HG03342 (cell line): ENCODE measurements around the gene GAGE13.
"Not testable (repeated sequence)": the region's sequence is repeated elsewhere in the genome, so short reads cannot be mapped to it uniquely, and the experiment has no call there.

Experiments
- ATAC-seq: cut with Tn5 transposase; IDR thresholded peaks from one replicate; pipeline ENCODE4 v1.9.1; 2021; ENCODE audit warnings: mild to moderate bottlenecking, moderate library complexity; ENCODE audit not compliant: unreplicated experiment

The GAGE13 gene

DNA sequence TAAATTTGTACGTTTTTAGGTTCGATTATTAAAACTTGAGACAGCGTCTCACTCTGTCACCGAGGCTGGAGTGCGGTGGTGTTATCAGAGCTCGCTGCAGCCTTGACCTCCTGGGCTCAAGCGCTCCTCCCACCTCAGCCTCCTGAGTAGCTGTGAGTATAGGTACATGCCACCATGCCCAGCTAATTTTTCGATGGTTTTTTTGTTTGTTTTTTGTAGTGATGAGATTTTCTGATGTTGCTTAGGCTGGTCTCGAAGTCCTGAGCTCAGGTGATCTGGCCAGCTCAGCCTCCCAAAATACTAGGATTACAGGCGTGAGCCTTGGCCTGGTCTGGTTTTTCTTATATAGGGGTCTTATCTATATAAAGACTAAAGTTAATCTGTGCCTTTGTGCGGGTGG lies 961 bp upstream of the GAGE13 start:
- not testable (repeated sequence) for ATAC-seq

DNA sequence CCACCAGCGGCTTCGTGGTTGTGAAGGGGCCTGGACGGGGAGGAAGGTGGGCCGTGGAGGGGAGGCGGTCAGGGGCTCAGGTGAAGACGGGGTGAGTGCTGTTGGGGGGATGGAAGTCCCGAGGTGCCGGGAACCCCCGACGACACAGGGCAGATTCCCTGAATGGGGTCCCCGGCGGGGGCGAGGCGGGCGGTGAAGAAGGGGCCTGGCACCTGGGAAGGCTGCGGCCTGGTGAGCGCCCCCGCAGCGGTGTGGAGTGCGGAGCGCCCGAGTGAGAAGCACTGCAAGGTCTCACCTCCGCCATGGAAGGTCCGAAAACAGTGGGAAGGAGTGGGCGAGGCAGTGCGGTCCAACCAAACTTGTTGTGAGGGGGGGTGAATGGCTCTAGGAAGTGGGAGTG lies 459 bp downstream of the GAGE13 start:
- ATAC-seq: not testable (repeated sequence)

DNA sequence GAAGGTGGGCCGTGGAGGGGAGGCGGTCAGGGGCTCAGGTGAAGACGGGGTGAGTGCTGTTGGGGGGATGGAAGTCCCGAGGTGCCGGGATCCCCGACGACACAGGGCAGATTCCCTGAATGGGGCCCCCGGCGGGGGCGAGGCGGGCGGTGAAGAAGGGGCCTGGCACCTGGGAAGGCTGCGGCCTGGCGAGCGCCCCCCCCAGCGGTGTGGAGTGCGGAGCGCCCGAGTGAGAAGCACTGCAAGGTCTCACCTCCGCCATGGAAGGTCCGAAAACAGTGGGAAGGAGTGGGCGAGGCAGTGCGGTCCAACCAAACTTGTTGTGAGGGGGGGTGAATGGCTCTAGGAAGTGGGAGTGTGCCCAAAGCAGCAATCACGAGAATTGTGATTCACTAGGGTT lies 10.1 kb downstream of the GAGE13 start:
- not testable (repeated sequence) for ATAC-seq

DNA sequence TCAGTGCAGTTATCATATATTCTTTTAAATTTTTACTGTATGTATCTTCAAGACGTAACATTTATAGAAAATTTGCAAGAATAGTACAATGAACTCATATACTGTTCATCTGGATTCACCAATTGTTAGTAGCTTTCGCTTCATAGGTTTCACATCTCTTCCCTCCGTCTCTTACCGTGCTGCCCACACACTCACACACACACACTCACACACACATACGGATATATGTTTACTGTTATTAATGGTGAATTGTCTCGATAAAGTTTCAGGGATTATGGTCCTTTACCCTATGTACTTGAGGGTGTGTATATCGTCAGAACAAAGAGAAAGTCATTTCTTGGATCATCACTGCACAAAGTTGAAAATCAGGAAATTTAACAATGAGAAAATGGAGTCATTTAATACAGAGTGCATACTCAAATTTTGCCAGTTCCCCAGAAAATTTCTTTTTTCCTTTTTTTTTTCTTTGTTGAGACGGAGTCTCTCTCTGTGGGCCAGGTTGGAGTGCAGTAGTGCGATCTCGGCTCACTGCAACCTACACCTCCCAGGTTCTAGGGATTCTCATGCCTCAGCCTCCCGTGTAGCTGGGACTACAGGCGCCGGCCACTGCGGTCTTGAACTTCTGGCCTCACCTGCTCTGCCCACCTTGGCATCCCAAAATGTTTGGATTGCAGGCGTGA lies 13.3 kb downstream of the GAGE13 start:
- ATAC-seq: not testable (repeated sequence)

DNA sequence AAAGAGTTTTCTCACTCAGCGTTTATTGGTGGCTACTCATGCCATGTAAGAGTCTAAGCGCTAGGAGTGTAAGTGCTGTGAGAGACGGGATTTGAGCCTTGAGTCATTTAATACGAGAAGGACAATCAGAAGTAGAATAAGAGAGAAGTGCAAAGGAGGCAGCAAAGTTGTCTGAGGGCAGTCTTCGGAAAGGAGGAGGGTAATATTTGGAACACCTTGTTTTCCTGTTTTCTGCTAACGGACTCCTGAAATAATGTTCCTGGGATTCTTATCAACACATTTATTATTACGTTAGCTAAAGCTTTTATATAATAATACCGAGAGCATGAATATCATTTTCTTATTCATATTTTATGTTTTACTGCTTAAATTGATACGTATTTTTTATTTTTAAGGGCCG lies 14.0 kb downstream of the GAGE13 start:
- not testable (repeated sequence) for ATAC-seq

DNA sequence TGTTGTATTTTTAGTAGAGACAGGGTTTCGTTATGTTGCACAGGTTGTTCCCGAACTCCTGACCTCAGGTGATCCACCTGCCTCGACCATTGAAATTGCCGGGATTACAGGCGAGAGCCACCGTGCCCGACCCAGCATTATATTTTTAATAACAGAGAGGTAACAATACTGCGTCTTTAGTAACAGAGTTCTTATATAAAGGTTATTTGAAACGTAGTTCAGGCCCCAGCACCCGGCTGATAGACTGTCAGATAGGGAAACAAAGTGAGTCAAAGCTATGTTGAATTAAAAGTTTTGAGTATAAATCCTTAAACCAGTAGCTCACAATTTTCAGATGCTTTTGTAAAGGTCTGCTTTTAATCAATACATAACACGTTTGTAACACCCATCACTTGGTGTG lies 14.8 kb downstream of the GAGE13 start:
- ATAC-seq: not testable (repeated sequence)
